CD14-positive monocyte (primary cell): ENCODE measurements around the gene LIN54. TPM values are rescaled to one million over a fixed set of nuclear protein-coding genes. Genes with fewer than 3 reads are reported as not detected.
A peak's percentile ranks its signal among the peaks of the same experiment; 100 is the strongest.

Experiments used
- DNase-seq, 3 donors: peaks; one replicate each; pipeline ENCODE4 v3.0.0-alpha.2; 2011 to 2022
- H2AFZ ChIP-seq: 2 replicates; pipeline ENCODE4 v1.6.0; 2012; ENCODE audit warnings: mild to moderate bottlenecking, low read depth, low read length, inconsistent platforms; ENCODE audit not compliant: insufficient read depth, poor library complexity, severe bottlenecking
- H3K27ac ChIP-seq, 2 donors: 1 replicate in 1 of 2; 2 replicates in 1 of 2; pipeline ENCODE4 v1.5.1; 2012 to 2013; ENCODE audit warnings: low read length in 2 of 2, control low read depth in 1 of 2, inconsistent platforms in 1 of 2, low read depth in 1 of 2, mild to moderate bottlenecking in 1 of 2
- H3K27me3 ChIP-seq, 2 donors: one replicate each; pipeline versions ENCODE4 v1.6.0 to v1.6.1; 2011 to 2013; ENCODE audit warnings: low read length in 2 of 2; ENCODE audit not compliant: control insufficient read depth in 2 of 2, insufficient read depth in 2 of 2
- H3K36me3 ChIP-seq, 2 donors: replicated peaks in 1 of 2; 1 replicate in 1 of 2; 2 replicates in 1 of 2; pipeline versions ENCODE4 v1.5.1 to v1.6.1; 2012 to 2013; ENCODE audit warnings: low read length in 2 of 2, control low read depth in 1 of 2, inconsistent platforms in 1 of 2, mild to moderate bottlenecking in 1 of 2; ENCODE audit not compliant: insufficient read depth in 2 of 2, control insufficient read depth in 1 of 2
- H3K4me1 ChIP-seq, 2 donors: 1 replicate in 1 of 2; 2 replicates in 1 of 2; pipeline versions ENCODE4 v1.5.1 to v1.6.1; 2012 to 2013; ENCODE audit warnings: low read length in 2 of 2, control low read depth in 1 of 2, inconsistent platforms in 1 of 2, mild to moderate bottlenecking in 1 of 2, moderate library complexity in 1 of 2; ENCODE audit not compliant: insufficient read depth in 2 of 2, control insufficient read depth in 1 of 2
- H3K4me2 ChIP-seq: replicated peaks from 2 replicates; pipeline ENCODE3; 2012; ENCODE audit warnings: low read length, moderate library complexity, mild to moderate bottlenecking; ENCODE audit not compliant: poor library complexity, severe bottlenecking; ENCODE audit errors: extremely low read depth
- H3K4me3 ChIP-seq, 3 experiments: fragments of 200-600 bp in 1 of 3; sonication (generic) in 1 of 3; replicated peaks in 1 of 3; 1 replicate in 2 of 3; 2 replicates in 1 of 3; pipeline ENCODE4 v1.5.1; 2011 to 2013; ENCODE audit warnings: low read length in 3 of 3, mild to moderate bottlenecking in 3 of 3, control low read depth in 2 of 3, low read depth in 2 of 3, inconsistent platforms in 1 of 3, moderate library complexity in 1 of 3
- H3K79me2 ChIP-seq: 2 replicates; pipeline ENCODE4 v1.6.0; 2012; ENCODE audit warnings: mild to moderate bottlenecking, control low read depth, inconsistent platforms, low read length, moderate library complexity; ENCODE audit not compliant: insufficient read depth
- H3K9ac ChIP-seq: 2 replicates; pipeline ENCODE4 v1.6.0; 2017; ENCODE audit warnings: low read length, mild to moderate bottlenecking; ENCODE audit not compliant: insufficient read depth, poor library complexity, severe bottlenecking
- H3K9me3 ChIP-seq, 2 donors: replicated peaks in 1 of 2; 1 replicate in 1 of 2; 2 replicates in 1 of 2; pipeline versions ENCODE4 v1.5.1 to v1.6.1; 2012 to 2013; ENCODE audit warnings: low read length in 2 of 2, control low read depth in 1 of 2; ENCODE audit not compliant: control insufficient read depth in 1 of 2, insufficient read depth in 1 of 2
- H4K20me1 ChIP-seq: 2 replicates; pipeline ENCODE4 v1.6.0; 2012; ENCODE audit warnings: mild to moderate bottlenecking, low read length, control low read depth, moderate library complexity; ENCODE audit not compliant: insufficient read depth
- H3K27ac Mint-ChIP-seq, 7 donors: one replicate each; pipeline ENCODE4 v1.8.0; 2020; ENCODE audit warnings: mild to moderate bottlenecking in 7 of 7, mixed read lengths in 7 of 7, moderate library complexity in 6 of 7, inconsistent platforms in 2 of 7
- H3K27me3 Mint-ChIP-seq, 3 donors: one replicate each; pipeline ENCODE4 v1.8.0; 2021 to 2022; ENCODE audit warnings: low read depth in 3 of 3, mild to moderate bottlenecking in 3 of 3, mixed read lengths in 3 of 3, moderate library complexity in 3 of 3, inconsistent platforms in 1 of 3
- H3K36me3 Mint-ChIP-seq, 2 donors: one replicate each; pipeline ENCODE4 v1.8.0; 2020; ENCODE audit warnings: mixed read lengths in 2 of 2, inconsistent platforms in 1 of 2, mild to moderate bottlenecking in 1 of 2
- H3K4me1 Mint-ChIP-seq: one replicate; pipeline ENCODE4 v1.8.0; 2020; ENCODE audit warnings: mild to moderate bottlenecking, mixed read lengths
- H3K4me3 Mint-ChIP-seq, 2 donors: one replicate each; pipeline ENCODE4 v1.8.0; 2020; ENCODE audit warnings: mild to moderate bottlenecking in 2 of 2, mixed read lengths in 2 of 2, moderate library complexity in 1 of 2
- H3K9me3 Mint-ChIP-seq, 7 donors: one replicate each; pipeline ENCODE4 v1.8.0; 2020 to 2022; ENCODE audit warnings: mixed read lengths in 7 of 7, mild to moderate bottlenecking in 6 of 7, moderate library complexity in 6 of 7, inconsistent platforms in 2 of 7
- WGBS: methylation state at CpG from one replicate; pipeline ENCODE4 v1.1.5; 2013; ENCODE audit warnings: missing lambda C conversion rate; ENCODE audit not compliant: insufficient coverage; 5-methylcytosine and 5-hydroxymethylcytosine counted together
- intact Hi-C, 2 donors: fragments of 100-400 bp; cut with micrococcal nuclease; formaldehyde crosslinking; loops; one replicate each; pipeline versions ENCODE4 v1.15.0 to v1.15.1; 2023
- polyA plus RNA-seq, 3 donors: library from polyadenylated mRNA; depleted of rRNA in 1 of 3; unstranded in 2 of 3; stranded (reverse) in 1 of 3; fragments of 300-500 nt in 2 of 3; fragments of >200 nt in 1 of 3; fragmentation: Illumina TruSeq in 2 of 3; gene quantifications; 1 replicate in 2 of 3; 2 replicates in 1 of 3; pipeline ENCODE4 v1.2.3, GENCODE V29; 2012 to 2021
- TF ChIP-seq, protein P1 (sequence below): fragments of 200-600 bp; IDR thresholded peaks from one replicate; pipeline ENCODE4 v1.8.0; 2022; ENCODE audit warnings: antibody characterized with exemption, mild to moderate bottlenecking

Gene LIN54
- polyA plus RNA-seq, 3 donors: 2.9 to 6.4 (median 3.7) TPM

DNA sequence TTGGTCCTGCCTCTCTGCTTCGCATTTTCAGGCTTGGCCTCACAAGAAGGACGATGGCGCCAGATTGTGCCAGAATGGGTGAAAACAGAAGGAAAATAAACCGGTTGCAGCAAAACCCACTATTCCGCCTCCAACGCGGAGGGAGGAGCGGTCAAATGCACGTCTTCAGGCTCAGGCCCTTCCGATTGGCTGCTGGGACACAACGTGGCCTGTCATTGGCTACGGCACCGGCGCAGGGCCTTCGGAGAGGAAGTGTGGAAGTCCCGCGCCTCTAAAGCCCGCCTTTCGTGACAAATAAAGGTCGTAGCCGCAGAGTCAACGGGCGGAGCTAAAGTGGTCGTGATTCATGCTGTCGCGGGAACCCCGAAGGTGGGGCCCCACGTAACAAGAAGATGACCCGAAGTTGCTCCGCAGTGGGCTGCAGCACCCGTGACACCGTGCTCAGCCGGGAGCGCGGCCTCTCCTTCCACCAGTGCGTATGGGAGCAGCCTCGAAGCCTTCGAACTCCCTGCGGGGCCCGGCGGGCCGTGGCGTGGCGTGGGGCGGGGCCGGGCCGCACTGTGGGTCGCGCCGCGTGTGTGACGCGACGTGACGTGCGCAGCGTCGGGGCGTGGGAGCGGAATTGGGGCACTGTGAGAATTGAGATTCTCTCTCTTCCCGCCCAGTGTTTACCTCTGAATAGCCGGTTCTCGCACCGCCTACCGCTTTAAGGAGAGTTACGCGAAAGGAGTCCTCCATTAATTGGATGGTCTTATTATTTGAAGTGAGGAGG lies 110.0 kb downstream of the LIN54 start, which contains the start of gene THAP9:
Gene THAP9, plus strand, starts transcription at position 325 of the 772 bp plus-strand sequence. Its CDS starts 68 bp downstream, at position 393.
- Mint-ChIP-seq H3K4me1 (peaks cover 28% of the 10 kb centered on the region), H3K4me3 (no peak within 1 kb of the TSS)

DNA sequence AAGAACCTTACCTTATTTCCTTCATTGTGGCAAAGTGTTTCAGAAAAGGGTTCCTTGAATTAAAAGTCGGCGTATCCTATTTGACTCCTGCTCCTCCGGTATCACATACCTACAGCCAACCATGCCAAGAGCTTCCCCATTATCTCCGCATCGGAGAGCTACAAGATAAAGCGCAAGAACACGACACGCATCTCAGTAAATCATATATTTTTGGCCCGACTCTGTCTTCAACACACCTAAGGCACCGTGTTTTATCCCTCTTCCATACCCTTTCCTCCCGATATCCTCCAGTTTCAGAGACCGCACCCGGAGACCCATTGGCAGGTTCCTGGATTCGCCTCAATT lies 110.6 kb downstream of the LIN54 start:
- no peaks in the 10 kb centered on the region for H3K9me3 Mint-ChIP-seq
- WGBS: 0% methylated on average over 13 of the region's 14 CpGs
- intact Hi-C loops: loop anchor here (2.0 to 10.0 kb wide), 4 partner anchors 45 to 555 kb away; partner anchors contain the start of genes LIN54 (in 2 of the 2), ENOPH1 (in 1 of the 2), HELQ (in 1 of the 2) and HNRNPDL (in 1 of the 2)

More for the DNA sequence above, 110.0 kb downstream of the LIN54 start, which contains the start of gene THAP9:
- peak within 1 kb of the TSS; percentile 96 for H3K4me2 ChIP-seq
- H2AFZ ChIP-seq: peak within 1 kb of the TSS; percentile 65
- peaks cover 21 to 44% of the 10 kb centered on the region in 2 donors for H3K4me1 ChIP-seq
- no peaks in the 10 kb centered on the region for H3K9me3 ChIP-seq
- peaks cover 43% of the 10 kb centered on the region for H4K20me1 ChIP-seq
- H3K27me3 ChIP-seq: no peaks in the 10 kb centered on the region
- Mint-ChIP-seq H3K36me3 (peaks cover 16 to 24% of the 10 kb centered on the region in 2 donors), H3K27me3 (no peaks in the 10 kb centered on the region), H3K9me3 (no peaks in the 10 kb centered on the region), H3K27ac (no peak within 1 kb of the TSS)
- peak within 1 kb of the TSS; percentile 62 to 99 (median 99) for H3K4me3 ChIP-seq
- peak within 1 kb of the TSS; percentile 90 for H3K9ac ChIP-seq
- H3K27ac ChIP-seq: peak within 1 kb of the TSS; percentile 99 to 100
- intact Hi-C loops: loop anchor here (2.0 to 10.0 kb wide), 4 partner anchors 46 to 554 kb away; partner anchors contain the start of genes LIN54 (in 2 of the 2), ENOPH1 (in 1 of the 2), HELQ (in 1 of the 2) and HNRNPDL (in 1 of the 2)
- TF ChIP-seq, protein P1, sequence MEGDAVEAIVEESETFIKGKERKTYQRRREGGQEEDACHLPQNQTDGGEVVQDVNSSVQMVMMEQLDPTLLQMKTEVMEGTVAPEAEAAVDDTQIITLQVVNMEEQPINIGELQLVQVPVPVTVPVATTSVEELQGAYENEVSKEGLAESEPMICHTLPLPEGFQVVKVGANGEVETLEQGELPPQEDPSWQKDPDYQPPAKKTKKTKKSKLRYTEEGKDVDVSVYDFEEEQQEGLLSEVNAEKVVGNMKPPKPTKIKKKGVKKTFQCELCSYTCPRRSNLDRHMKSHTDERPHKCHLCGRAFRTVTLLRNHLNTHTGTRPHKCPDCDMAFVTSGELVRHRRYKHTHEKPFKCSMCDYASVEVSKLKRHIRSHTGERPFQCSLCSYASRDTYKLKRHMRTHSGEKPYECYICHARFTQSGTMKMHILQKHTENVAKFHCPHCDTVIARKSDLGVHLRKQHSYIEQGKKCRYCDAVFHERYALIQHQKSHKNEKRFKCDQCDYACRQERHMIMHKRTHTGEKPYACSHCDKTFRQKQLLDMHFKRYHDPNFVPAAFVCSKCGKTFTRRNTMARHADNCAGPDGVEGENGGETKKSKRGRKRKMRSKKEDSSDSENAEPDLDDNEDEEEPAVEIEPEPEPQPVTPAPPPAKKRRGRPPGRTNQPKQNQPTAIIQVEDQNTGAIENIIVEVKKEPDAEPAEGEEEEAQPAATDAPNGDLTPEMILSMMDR: no peak
- H3K36me3 ChIP-seq: peaks cover 14 to 24% of the 10 kb centered on the region in 2 donors
- DNase-seq: peak; percentile 100
- peaks cover 66% of the 10 kb centered on the region for H3K79me2 ChIP-seq
- under 1% methylated on average over 63 of the region's 67 CpGs for WGBS

More for the DNA sequence above, 110.6 kb downstream of the LIN54 start:
- H3K9ac ChIP-seq: peak overlapping the region; percentile 90
- Mint-ChIP-seq H3K4me1 (peaks cover 23% of the 10 kb centered on the region), H3K27me3 (no peaks in the 10 kb centered on the region), H3K27ac (no peak overlapping the region), H3K4me3 (no peak overlapping the region), H3K36me3 (peaks cover 18 to 30% of the 10 kb centered on the region in 2 donors)
- peak overlapping the region; percentile 24 for H2AFZ ChIP-seq
- peak overlapping the region; percentile 96 for H3K4me2 ChIP-seq
- H4K20me1 ChIP-seq: peaks cover 43% of the 10 kb centered on the region
- peak in 1 of 3 donors; percentile 25 for DNase-seq
- H3K27me3 ChIP-seq: no peaks in the 10 kb centered on the region
- peak overlapping the region; percentile 62 to 99 (median 95) for H3K4me3 ChIP-seq
- no peaks in the 10 kb centered on the region for H3K9me3 ChIP-seq
- peaks cover 18 to 30% of the 10 kb centered on the region in 2 donors for H3K36me3 ChIP-seq
- peaks cover 72% of the 10 kb centered on the region for H3K79me2 ChIP-seq
- H3K27ac ChIP-seq: peak overlapping the region; percentile 99 to 100
- peaks cover 21 to 44% of the 10 kb centered on the region in 2 donors for H3K4me1 ChIP-seq
- TF ChIP-seq, protein P1: no peak
